Heart left ventricle (tissue), 16 donors: Measurements from ENCODE around the gene ASIC4. TPM values are rescaled to one million over a fixed set of nuclear protein-coding genes. Genes with fewer than 3 reads are reported as not detected.

Experiments
- ATAC-seq, 4 donors: fragments of 200-7000 bp; cut with Tn5 transposase; one replicate each; pipeline ENCODE4 v1.9.1; 2020 to 2022; ENCODE audit warnings: moderate library complexity in 4 of 4, mild to moderate bottlenecking in 3 of 4, moderate number of reproducible peaks in 1 of 4
- DNase-seq, 5 donors: peaks; one replicate each; pipeline ENCODE4 v3.0.0-alpha.2; 2020
- H3K27ac ChIP-seq, 12 donors: fragments of 200-600 bp; sonication (generic) in 4 of 12; one replicate each; pipeline versions ENCODE4 v1.5.0 to v1.8.0; 2016 to 2022; ENCODE audit warnings: mild to moderate bottlenecking in 2 of 12
- H3K27me3 ChIP-seq, 9 donors: fragments of 200-600 bp; sonication (generic) in 2 of 9; one replicate each; pipeline versions ENCODE4 v1.5.1 to v1.8.0; 2016 to 2022; ENCODE audit warnings: mild to moderate bottlenecking in 3 of 9
- H3K36me3 ChIP-seq, 9 donors: fragments of 200-600 bp; sonication (generic) in 2 of 9; one replicate each; pipeline versions ENCODE4 v1.5.0 to v1.8.0; 2018 to 2022; ENCODE audit warnings: mild to moderate bottlenecking in 2 of 9
- H3K4me1 ChIP-seq, 12 donors: fragments of 200-600 bp; sonication (generic) in 4 of 12; one replicate each; pipeline versions ENCODE4 v1.5.0 to v1.8.0; 2016 to 2022; ENCODE audit warnings: mild to moderate bottlenecking in 3 of 12
- H3K4me3 ChIP-seq, 12 donors: fragments of 200-600 bp; sonication (generic) in 4 of 12; one replicate each; pipeline versions ENCODE4 v1.5.0 to v1.8.0; 2017 to 2022; ENCODE audit warnings: mild to moderate bottlenecking in 9 of 12, moderate library complexity in 4 of 12
- H3K9me3 ChIP-seq, 12 donors: fragments of 200-600 bp; sonication (generic) in 4 of 12; one replicate each; pipeline versions ENCODE4 v1.5.0 to v1.8.0; 2016 to 2022; ENCODE audit warnings: mild to moderate bottlenecking in 1 of 12
- POLR2A ChIP-seq, 2 donors: fragments of 450-650 bp; IDR thresholded peaks; one replicate each; pipeline ENCODE4 v1.6.1; 2017; ENCODE audit warnings: antibody characterized with exemption in 2 of 2, mild to moderate bottlenecking in 2 of 2, moderate library complexity in 2 of 2
- WGBS, 4 donors: extraction: QIAGEN DNeasy Blood & Tissue Kit in 2 of 4; methylation state at CpG; one replicate each; pipeline versions ENCODE4 v1.1.5 to v1.1.7; 2013 to 2018; 5-methylcytosine and 5-hydroxymethylcytosine counted together
- intact Hi-C, 10 donors: fragments of 100-400 bp; cut with DNase I; formaldehyde crosslinking; loops; one replicate each; pipeline versions ENCODE4 v1.11.1 to v1.14.2; 2022
- polyA plus RNA-seq, 2 donors: library from polyadenylated mRNA; stranded (reverse); fragments of 200-250 nt; gene quantifications; one replicate each; pipeline ENCODE4 v1.2.3, GENCODE V29; 2013
- total RNA-seq, 9 donors: library from RNA; depleted of rRNA in 2 of 9; stranded (reverse); fragments of >200 nt in 2 of 9; fragmentation: NEBNext Ultra II Directional in 3 of 9; extraction: Animal tissue kit (Norgen Biotek cat#: 25700) in 3 of 9; gene quantifications; one replicate each; pipeline versions ENCODE4 v1.1.0 to v1.2.4, GENCODE V29; 2016 to 2023
- TF ChIP-seq, protein P1 (sequence below), 12 donors: fragments of 200-600 bp; sonication (generic) in 4 of 12; IDR thresholded peaks; one replicate each; pipeline versions ENCODE4 v1.5.0 to v1.8.0; 2018 to 2022; ENCODE audit warnings: antibody characterized with exemption in 12 of 12, mild to moderate bottlenecking in 5 of 12
- donor health status: ischemic (EF 13 %, LVEDD 7.1; RV severe dilation, severe dysfunction).
- donor health status: healthy with polysubstance abuse.
- donor health status: DM: no; HTN: yes; CAD: no.
- donor health status: DM: no; HTN: no; CAD: no.
- donor health status: ischemic (EF 25% LVEDD 6.9; RV normal size, moderate dysfunction).
- donor health status: ischemic (EF 25% LVEDD 5.7; RV mildly dilated, moderate dysfunction).
- donor health status: healthy.
- donor health status: DM: yes; HTN: yes; CAD: no.
- donor health status: ischemic (EF 35%, LVEDD 5.7; RV mildly dilated, moderate dysfunction).
- donor health status: nonischemic (EF 11% LVEDD 7.7; RV severe dilation, severe dysfunction).
- donor health status: DM: yes; HTN: yes; CAD: no.
- donor health status: PGD.
- donor health status: ischemic (EF 29% LVEDD 5.4; RV normal size, mild dysfunction).
- donor health status: nonischemic (EF 23%, LVEDD 6.1; RV moderate dilation, normal function).

ASIC4 gene
- total and polyA plus RNA-seq, 11 donors: 0.03 to 0.10 (median 0.08) TPM; not detected in 8

DNA sequence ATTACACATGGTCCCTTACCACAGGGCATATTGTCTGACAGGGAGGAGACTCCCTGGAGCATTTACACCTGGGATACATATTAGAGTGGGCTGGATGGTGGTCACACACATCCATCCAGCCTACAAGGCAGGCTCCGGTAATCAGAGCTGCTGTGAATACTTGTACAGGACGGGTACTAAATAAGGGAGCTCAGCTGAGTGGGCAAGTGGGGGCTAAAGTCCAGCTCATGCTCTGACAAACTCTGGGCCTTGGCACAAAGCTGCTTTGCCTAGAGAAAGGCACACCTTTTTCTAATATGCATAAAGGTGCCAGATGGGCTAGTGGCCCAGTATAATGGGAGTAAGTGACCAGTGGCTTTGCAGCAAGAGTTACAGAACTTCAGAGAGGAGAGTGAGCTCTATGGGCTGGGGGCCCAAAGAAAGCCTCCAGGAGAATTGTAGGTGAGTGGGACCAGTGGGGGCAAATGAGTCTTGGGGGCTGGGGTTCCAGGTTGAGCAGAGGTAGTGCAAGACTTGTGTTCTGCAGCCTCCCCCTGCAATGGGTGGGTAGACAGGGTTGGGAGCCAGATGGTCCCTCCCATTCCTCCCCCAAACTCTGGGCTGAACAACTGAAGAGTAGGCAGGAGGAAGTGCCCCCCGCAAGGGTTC lies 31.1 kb downstream of the ASIC4 start:
- intact Hi-C loops: loop anchor here in 1 of 10 donors (10.0 kb wide), 1 partner anchor 99 kb away; no protein-coding TSS in a partner anchor
- Histone ChIP-seq H3K36me3 (peaks cover 0 to 16% (median 12%) of the 10 kb centered on the region in 9 donors), H3K27me3 (peaks cover 0 to 21% (median 0%) of the 10 kb centered on the region in 9 donors), H3K4me1 (peaks cover 0 to 35% (median 24%) of the 10 kb centered on the region in 12 donors), H3K9me3 (no peaks in the 10 kb centered on the region), H3K27ac (no peak overlapping the region), H3K4me3 (no peak overlapping the region)
- TF ChIP-seq, protein P1, sequence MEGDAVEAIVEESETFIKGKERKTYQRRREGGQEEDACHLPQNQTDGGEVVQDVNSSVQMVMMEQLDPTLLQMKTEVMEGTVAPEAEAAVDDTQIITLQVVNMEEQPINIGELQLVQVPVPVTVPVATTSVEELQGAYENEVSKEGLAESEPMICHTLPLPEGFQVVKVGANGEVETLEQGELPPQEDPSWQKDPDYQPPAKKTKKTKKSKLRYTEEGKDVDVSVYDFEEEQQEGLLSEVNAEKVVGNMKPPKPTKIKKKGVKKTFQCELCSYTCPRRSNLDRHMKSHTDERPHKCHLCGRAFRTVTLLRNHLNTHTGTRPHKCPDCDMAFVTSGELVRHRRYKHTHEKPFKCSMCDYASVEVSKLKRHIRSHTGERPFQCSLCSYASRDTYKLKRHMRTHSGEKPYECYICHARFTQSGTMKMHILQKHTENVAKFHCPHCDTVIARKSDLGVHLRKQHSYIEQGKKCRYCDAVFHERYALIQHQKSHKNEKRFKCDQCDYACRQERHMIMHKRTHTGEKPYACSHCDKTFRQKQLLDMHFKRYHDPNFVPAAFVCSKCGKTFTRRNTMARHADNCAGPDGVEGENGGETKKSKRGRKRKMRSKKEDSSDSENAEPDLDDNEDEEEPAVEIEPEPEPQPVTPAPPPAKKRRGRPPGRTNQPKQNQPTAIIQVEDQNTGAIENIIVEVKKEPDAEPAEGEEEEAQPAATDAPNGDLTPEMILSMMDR (IDR thresholded peaks at IDR 0.05): no peak
- no peak for TF ChIP-seq POLR2A (IDR thresholded peaks at IDR 0.05)
- ATAC-seq: no peak
- DNase-seq: no peak
- WGBS, 4 donors: 71 to 88% (median 83%) methylated on average over 3 of the region's 3 CpGs

DNA sequence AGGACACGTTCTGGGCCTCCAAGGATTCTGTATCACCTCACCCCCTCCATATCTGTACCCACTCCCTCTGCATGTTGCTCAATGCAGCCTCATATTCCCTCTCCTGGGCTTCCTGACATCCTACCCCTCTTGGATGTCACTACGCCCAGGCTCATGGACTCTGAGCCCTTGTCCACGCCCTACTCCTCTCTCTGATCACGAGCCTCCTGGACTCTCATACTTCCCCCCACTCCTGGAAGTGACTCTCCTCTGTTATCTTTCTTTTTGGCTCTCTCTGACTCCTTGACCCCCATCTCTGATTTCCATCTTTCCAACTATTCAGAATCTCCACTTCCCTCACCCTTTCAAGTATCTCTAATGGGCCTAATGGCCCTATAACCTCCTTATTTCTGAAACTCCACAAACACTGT lies 31.7 kb downstream of the ASIC4 start:
- Histone ChIP-seq H3K4me3 (no peak overlapping the region), H3K27me3 (peaks cover 0 to 21% (median 0%) of the 10 kb centered on the region in 9 donors), H3K4me1 (peaks cover 0 to 35% (median 24%) of the 10 kb centered on the region in 12 donors), H3K9me3 (no peaks in the 10 kb centered on the region), H3K27ac (no peak overlapping the region), H3K36me3 (peaks cover 0 to 10% (median 7%) of the 10 kb centered on the region in 9 donors)
- no peak for TF ChIP-seq POLR2A (IDR thresholded peaks at IDR 0.05)
- TF ChIP-seq, protein P1 (IDR thresholded peaks at IDR 0.05): no peak
- DNase-seq (no peak), ATAC-seq (no peak)
- intact Hi-C loops: loop anchor here in 1 of 10 donors (10.0 kb wide), 1 partner anchor 99 kb away; no protein-coding TSS in a partner anchor
- 64 to 74% (median 69%) methylated on average over 4 of the region's 4 CpGs for WGBS, 4 donors

DNA sequence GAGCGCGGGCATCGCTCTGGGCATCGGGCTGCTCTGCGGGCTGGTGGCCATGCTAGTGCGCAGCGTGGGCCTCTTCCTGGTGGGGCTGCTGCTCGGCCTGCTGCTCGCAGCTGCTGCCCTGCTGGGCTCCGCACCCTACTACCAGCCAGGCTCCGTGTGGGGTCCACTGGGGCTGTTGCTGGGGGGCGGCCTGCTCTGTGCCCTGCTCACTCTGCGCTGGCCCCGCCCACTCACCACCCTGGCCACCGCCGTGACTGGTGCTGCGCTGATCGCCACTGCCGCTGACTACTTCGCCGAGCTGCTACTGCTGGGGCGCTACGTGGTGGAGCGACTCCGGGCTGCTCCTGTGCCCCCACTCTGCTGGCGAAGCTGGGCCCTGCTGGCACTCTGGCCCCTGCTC lies 33.3 kb downstream of the ASIC4 start:
- DNase-seq: no peak
- Histone ChIP-seq H3K4me1 (peaks cover 0 to 35% (median 17%) of the 10 kb centered on the region in 12 donors), H3K9me3 (no peaks in the 10 kb centered on the region), H3K36me3 (peaks cover 0 to 3% (median 0%) of the 10 kb centered on the region in 9 donors), H3K27me3 (peaks cover 0 to 31% (median 0%) of the 10 kb centered on the region in 9 donors), H3K4me3 (no peak overlapping the region), H3K27ac (no peak overlapping the region)
- no peak for ATAC-seq
- intact Hi-C loops: loop anchor here in 1 of 10 donors (10.0 kb wide), 1 partner anchor 97 kb away; no protein-coding TSS in a partner anchor
- WGBS, 4 donors: 94 to 97% (median 95%) methylated on average over 18 to 26 of the region's 26 CpGs
- no peak for TF ChIP-seq POLR2A (IDR thresholded peaks at IDR 0.05)
- TF ChIP-seq, protein P1 (IDR thresholded peaks at IDR 0.05): no peak

DNA sequence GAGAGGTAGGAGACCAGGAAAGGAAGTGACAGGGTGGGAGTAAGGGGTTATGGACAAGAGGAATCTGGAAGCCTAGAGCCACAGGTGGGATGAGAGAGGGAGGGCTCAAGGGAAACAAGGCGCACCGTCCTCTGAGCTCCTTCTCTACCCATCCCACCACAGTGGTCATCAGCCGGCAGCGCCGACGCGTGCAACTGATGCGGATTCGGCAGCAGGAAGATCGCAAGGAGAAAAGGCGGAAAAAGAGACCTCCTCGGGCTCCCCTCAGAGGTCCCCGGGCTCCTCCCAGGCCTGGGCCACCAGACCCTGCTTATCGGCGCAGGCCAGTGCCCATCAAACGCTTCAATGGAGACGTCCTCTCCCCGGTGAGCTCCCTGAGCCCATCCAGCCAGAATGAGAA lies 34.7 kb downstream of the ASIC4 start:
- H3K4me1 ChIP-seq: peaks cover 0 to 31% (median 18%) of the 10 kb centered on the region in 12 donors
- no peaks in the 10 kb centered on the region for H3K9me3 ChIP-seq
- H3K4me3 ChIP-seq: no peak overlapping the region
- H3K36me3 ChIP-seq: peaks cover 0 to 3% (median 0%) of the 10 kb centered on the region in 9 donors
- H3K27me3 ChIP-seq: peaks cover 0 to 33% (median 2%) of the 10 kb centered on the region in 9 donors
- 92 to 94% (median 93%) methylated on average over 18 of the region's 18 CpGs for whole genome bisulfite sequencing, 4 donors
- no peak overlapping the region for H3K27ac ChIP-seq
- no peak for ATAC-seq
- no peak for DNase-seq
- intact Hi-C loops: loop anchor here in 1 of 10 donors (10.0 kb wide), 1 partner anchor 96 kb away; no protein-coding TSS in a partner anchor
- TF ChIP-seq POLR2A (IDR thresholded peaks at IDR 0.05): no peak
- TF ChIP-seq, protein P1 (IDR thresholded peaks at IDR 0.05): no peak
